ENCODE measurements around the gene ARMC7.
"Not testable (repeated sequence)": the region's sequence is repeated elsewhere in the genome, so short reads cannot be mapped to it uniquely, and the experiment has no call there.

ARMC7 gene

GRCh38 chr17:75131278-75132017 lies 21.7 kb downstream of the ARMC7 start, which contains the start of gene NT5C:
Gene NT5C (minus strand): TSS chr17:75131742. CDS start chr17:75131707, 35 bp downstream.
- no peak for DNase-seq (ENCODE audit: low read depth, low spot score)
- peak within 1 kb of the TSS; percentile 90 for H3K9ac ChIP-seq (ENCODE audit: insufficient read length)
- no peaks in the 10 kb centered on the region for H3K9me3 ChIP-seq (ENCODE audit: low read depth, low read length)
- TF ChIP-seq POLR2AphosphoS5 (IDR thresholded peaks at IDR 0.05; ENCODE audit: borderline replicate concordance, low read depth, low read length) = peak; percentile 81
- TF ChIP-seq EZH2 (IDR thresholded peaks at IDR 0.05) = no peak
- H3K27ac ChIP-seq = peak within 1 kb of the TSS; percentile 70
- H3K4me3 ChIP-seq = peak within 1 kb of the TSS; percentile 97
- peaks cover 21% of the 10 kb centered on the region for H3K36me3 ChIP-seq (ENCODE audit: insufficient read depth, low read length)

GRCh38 chr17:75132018-75133000 lies 22.5 kb downstream of the ARMC7 start:
- H3K36me3 ChIP-seq (ENCODE audit: insufficient read depth, low read length) = peaks cover 29% of the 10 kb centered on the region
- peak overlapping the region; percentile 70 for H3K27ac ChIP-seq
- H3K9me3 ChIP-seq (ENCODE audit: low read depth, low read length); DNase-seq (ENCODE audit: low read depth, low spot score): not testable (repeated sequence)
- H3K4me3 ChIP-seq = peak overlapping the region; percentile 97
- H3K9ac ChIP-seq (ENCODE audit: insufficient read length) = peak overlapping the region; percentile 90

- Histone ChIP-seq H3K27ac (peak overlapping the region; percentile 74; the same call in 1 of the 2 replicates), H3K4me3 (no peak overlapping the region), H3K36me3 (ENCODE audit: insufficient read depth, low read length) (peaks cover 36% of the 10 kb centered on the region), H3K9ac (ENCODE audit: insufficient read length) (no peak overlapping the region), H3K9me3 (ENCODE audit: low read depth, low read length) (no peaks in the 10 kb centered on the region)
- no peak for DNase-seq (ENCODE audit: low read depth, low spot score)
- TF ChIP-seq POLR2AphosphoS5 (IDR thresholded peaks at IDR 0.05; ENCODE audit: borderline replicate concordance, low read depth, low read length) (peak; percentile 36; the same call in 1 of the 2 replicates), FOXP2 (optimal IDR thresholded peaks at IDR 0.05; ENCODE audit: control extremely low read depth, extremely low read length, insufficient read depth) (no peak), EZH2 (IDR thresholded peaks at IDR 0.05) (no peak)
Observed at GRCh38 chr17:75133001-75133400, 23.2 kb downstream of the ARMC7 start.

- not testable (repeated sequence) for DNase-seq (ENCODE audit: low read depth, low spot score); H3K9me3 ChIP-seq (ENCODE audit: low read depth, low read length); H3K27ac ChIP-seq; H3K9ac ChIP-seq (ENCODE audit: insufficient read length); H3K4me3 ChIP-seq
- peaks cover 44% of the 10 kb centered on the region for H3K36me3 ChIP-seq (ENCODE audit: insufficient read depth, low read length)
Observed at GRCh38 chr17:75133607-75134347, 24.0 kb downstream of the ARMC7 start.

- Histone ChIP-seq H3K4me3 (no peak overlapping the region), H3K9me3 (ENCODE audit: low read depth, low read length) (no peaks in the 10 kb centered on the region), H3K9ac (ENCODE audit: insufficient read length) (no peak overlapping the region), H3K27ac (peak overlapping the region; percentile 65), H3K36me3 (ENCODE audit: insufficient read depth, low read length) (peaks cover 53% of the 10 kb centered on the region)
- TF ChIP-seq EZH2 (IDR thresholded peaks at IDR 0.05) (no peak), FOXP2 (optimal IDR thresholded peaks at IDR 0.05; ENCODE audit: control extremely low read depth, extremely low read length, insufficient read depth) (no peak), POLR2AphosphoS5 (IDR thresholded peaks at IDR 0.05; ENCODE audit: borderline replicate concordance, low read depth, low read length) (no peak; the same call in 1 of the 2 replicates)
- no peak for DNase-seq (ENCODE audit: low read depth, low spot score)
Observed at GRCh38 chr17:75135452-75135851, 25.7 kb downstream of the ARMC7 start.

- TF ChIP-seq FOXP2 (optimal IDR thresholded peaks at IDR 0.05; ENCODE audit: control extremely low read depth, extremely low read length, insufficient read depth) (no peak), POLR2AphosphoS5 (IDR thresholded peaks at IDR 0.05; ENCODE audit: borderline replicate concordance, low read depth, low read length) (no peak), EZH2 (IDR thresholded peaks at IDR 0.05) (no peak)
- H3K36me3 ChIP-seq (ENCODE audit: insufficient read depth, low read length) = peaks cover 58% of the 10 kb centered on the region
- peak overlapping the region; percentile 65 for H3K27ac ChIP-seq
- H3K9ac ChIP-seq (ENCODE audit: insufficient read length) = no peak overlapping the region
- no peak for DNase-seq (ENCODE audit: low read depth, low spot score)
- H3K4me3 ChIP-seq = no peak overlapping the region
- H3K9me3 ChIP-seq (ENCODE audit: low read depth, low read length) = no peaks in the 10 kb centered on the region
Observed at GRCh38 chr17:75135946-75136345, 26.2 kb downstream of the ARMC7 start.

GRCh38 chr17:75137762-75138161 lies 28.0 kb downstream of the ARMC7 start:
- DNase-seq (ENCODE audit: low read depth, low spot score) = not testable (repeated sequence)
- H3K36me3 ChIP-seq (ENCODE audit: insufficient read depth, low read length) = peaks cover 74% of the 10 kb centered on the region

GRCh38 chr17:75138519-75138918 lies 28.8 kb downstream of the ARMC7 start:
- Histone ChIP-seq H3K36me3 (ENCODE audit: insufficient read depth, low read length) (peaks cover 81% of the 10 kb centered on the region), H3K4me3 (no peak overlapping the region), H3K27ac (peak overlapping the region; percentile 39; the same call in 1 of the 2 replicates), H3K9ac (ENCODE audit: insufficient read length) (no peak overlapping the region), H3K9me3 (ENCODE audit: low read depth, low read length) (no peaks in the 10 kb centered on the region)
- no peak for DNase-seq (ENCODE audit: low read depth, low spot score)
- no peak for TF ChIP-seq POLR2AphosphoS5 (IDR thresholded peaks at IDR 0.05; ENCODE audit: borderline replicate concordance, low read depth, low read length)
- no peak for TF ChIP-seq FOXP2 (optimal IDR thresholded peaks at IDR 0.05; ENCODE audit: control extremely low read depth, extremely low read length, insufficient read depth)
- no peak for TF ChIP-seq EZH2 (IDR thresholded peaks at IDR 0.05)

More at GRCh38 chr17:75137762-75138161, 28.0 kb downstream of the ARMC7 start:
- not testable (repeated sequence) for H3K9me3 ChIP-seq (ENCODE audit: low read depth, low read length); H3K27ac ChIP-seq; H3K9ac ChIP-seq (ENCODE audit: insufficient read length); H3K4me3 ChIP-seq

Data from SK-N-MC (cell line).